Activated CD8-positive, alpha-beta memory T cell treated with anti-CD3 and anti-CD28 coated beads for 36 hours (primary cell): ENCODE results near the gene RRBP1. TPM values are rescaled to one million over a fixed set of nuclear protein-coding genes. Genes with fewer than 3 reads are reported as not detected.

ENCODE experiments used
- CTCF ChIA-PET: fragments of 350-600 bp; sonication (Branson Sonifier 250); formaldehyde crosslinking; loops from one replicate; lab custom pipeline; 2021; ENCODE audit warnings: antibody characterized with exemption; lab: Charles Lee
- POLR2A ChIA-PET: fragments of 350-600 bp; sonication (Branson Sonifier 250); formaldehyde crosslinking; loops from one replicate; lab custom pipeline; 2021; ENCODE audit warnings: antibody characterized with exemption; lab: Charles Lee
- total RNA-seq, 2 experiments: library from RNA; stranded (reverse); gene quantifications; one replicate each; pipeline ENCODE4 v1.2.3, GENCODE V29; 2021

The RRBP1 gene
- total RNA-seq, result 10 to 100 TPM; 29.0 to 29.7 TPM

GRCh38 chr20:17682103-17682888 lies at the start of gene RRBP1:
Gene RRBP1 (minus strand): TSS chr20:17682242. CDS start chr20:17660507, 21,735 bp downstream.
- CTCF ChIA-PET, result interaction anchor here (0.7 to 2.5 kb wide), 30 partner anchors 9 to 605 kb away, joined by 3 to 22 read pairs (median 3); partner anchors contain the start of gene DSTN
- POLR2A ChIA-PET, result interaction anchor here (0.6 to 1.7 kb wide), 7 partner anchors 112 to 456 kb away, joined by 3 to 10 read pairs (median 3); partner anchors contain the start of genes DSTN, KAT14 and PET117

- ChIA-PET CTCF (no interaction called here), POLR2A (no interaction called here)
These were observed 49.2 kb upstream of the RRBP1 start for GRCh38 chr20:17731233-17731632.

GRCh38 chr20:17730071-17730470 lies 48.0 kb upstream of the RRBP1 start:
- ChIA-PET CTCF (no interaction called here), POLR2A (no interaction called here)

- POLR2A ChIA-PET, result no interaction called here
- CTCF ChIA-PET, result no interaction called here
These were observed 46.0 kb upstream of the RRBP1 start for GRCh38 chr20:17728074-17728473.

- POLR2A ChIA-PET, result no interaction called here
- CTCF ChIA-PET, result no interaction called here
These were observed 45.3 kb upstream of the RRBP1 start for GRCh38 chr20:17727351-17727750.

- ChIA-PET POLR2A (no interaction called here), CTCF (no interaction called here)
These were observed 44.9 kb upstream of the RRBP1 start for GRCh38 chr20:17726902-17727301.

GRCh38 chr20:17725094-17725835 lies 43.2 kb upstream of the RRBP1 start:
- CTCF ChIA-PET, result no interaction called here
- POLR2A ChIA-PET, result no interaction called here

- POLR2A ChIA-PET, result no interaction called here
- CTCF ChIA-PET, result interaction anchor here (1.7 kb wide), 1 partner anchor 8 kb away, joined by 3 read pairs; no protein-coding TSS in a partner anchor
These were observed 41.3 kb upstream of the RRBP1 start for GRCh38 chr20:17723301-17723691.

- ChIA-PET POLR2A (no interaction called here), CTCF (interaction anchor here (1.7 kb wide), 1 partner anchor 8 kb away, joined by 3 read pairs; no protein-coding TSS in a partner anchor)
These were observed 40.7 kb upstream of the RRBP1 start for GRCh38 chr20:17722493-17723300.

- POLR2A ChIA-PET, result no interaction called here
- CTCF ChIA-PET, result no interaction called here
These were observed 39.9 kb upstream of the RRBP1 start for GRCh38 chr20:17721802-17722486.

GRCh38 chr20:17720755-17721154 lies 38.7 kb upstream of the RRBP1 start:
- ChIA-PET POLR2A (no interaction called here), CTCF (no interaction called here)

- ChIA-PET POLR2A (no interaction called here), CTCF (no interaction called here)
These were observed 34.3 kb upstream of the RRBP1 start for GRCh38 chr20:17716331-17716730.

GRCh38 chr20:17715075-17715474 lies 33.0 kb upstream of the RRBP1 start:
- POLR2A ChIA-PET, result no interaction called here
- CTCF ChIA-PET, result interaction anchor here (1.7 kb wide), 1 partner anchor 8 kb away, joined by 3 read pairs; no protein-coding TSS in a partner anchor

GRCh38 chr20:17714597-17714996 lies 32.6 kb upstream of the RRBP1 start:
- ChIA-PET CTCF (interaction anchor here (1.7 kb wide), 1 partner anchor 9 kb away, joined by 3 read pairs; no protein-coding TSS in a partner anchor), POLR2A (no interaction called here)

- POLR2A ChIA-PET, result no interaction called here
- CTCF ChIA-PET, result no interaction called here
These were observed 30.7 kb upstream of the RRBP1 start for GRCh38 chr20:17712708-17713107.

- ChIA-PET CTCF (no interaction called here), POLR2A (no interaction called here)
These were observed 30.2 kb upstream of the RRBP1 start for GRCh38 chr20:17712201-17712600.

- ChIA-PET CTCF (no interaction called here), POLR2A (no interaction called here)
These were observed 29.2 kb upstream of the RRBP1 start for GRCh38 chr20:17711267-17711627.

GRCh38 chr20:17710379-17711266 lies 28.6 kb upstream of the RRBP1 start:
- POLR2A ChIA-PET, result no interaction called here
- CTCF ChIA-PET, result interaction anchor here (0.7 kb wide), 1 partner anchor 121 kb away, joined by 4 read pairs; no protein-coding TSS in a partner anchor
